Muscle layer of colon (tissue), 2 donors: ENCODE measurements around the gene GNB1L.

ENCODE experiments used
- H3K27ac ChIP-seq: one replicate; pipeline ENCODE4 v1.7.0; 2013; ENCODE audit warnings: low read depth, mild to moderate bottlenecking, low read length, moderate library complexity
- H3K27me3 ChIP-seq, 2 donors: one replicate each; pipeline ENCODE4 v1.7.0; 2013; ENCODE audit warnings: low read length in 2 of 2, mild to moderate bottlenecking in 2 of 2; ENCODE audit not compliant: insufficient read depth in 2 of 2, control insufficient read depth in 1 of 2
- H3K36me3 ChIP-seq: one replicate; pipeline ENCODE4 v1.7.0; 2013; ENCODE audit warnings: mild to moderate bottlenecking, low read length; ENCODE audit not compliant: insufficient read depth
- H3K4me1 ChIP-seq: one replicate; pipeline ENCODE4 v1.7.0; 2013; ENCODE audit warnings: mild to moderate bottlenecking, low read length; ENCODE audit not compliant: insufficient read depth
- H3K4me3 ChIP-seq, 2 donors: one replicate each; pipeline ENCODE4 v1.7.0; 2013; ENCODE audit warnings: low read length in 2 of 2, low read depth in 1 of 2, mild to moderate bottlenecking in 1 of 2, moderate library complexity in 1 of 2
- H3K9ac ChIP-seq: one replicate; pipeline ENCODE4 v1.7.0; 2013; ENCODE audit warnings: low read length
- H3K9me3 ChIP-seq: one replicate; pipeline ENCODE4 v1.7.0; 2013; ENCODE audit warnings: mild to moderate bottlenecking, low read length
- donor health status: abdominal sarcoma.
- donor health status: Adenocarcinoma of cecum.

Gene GNB1L

DNA sequence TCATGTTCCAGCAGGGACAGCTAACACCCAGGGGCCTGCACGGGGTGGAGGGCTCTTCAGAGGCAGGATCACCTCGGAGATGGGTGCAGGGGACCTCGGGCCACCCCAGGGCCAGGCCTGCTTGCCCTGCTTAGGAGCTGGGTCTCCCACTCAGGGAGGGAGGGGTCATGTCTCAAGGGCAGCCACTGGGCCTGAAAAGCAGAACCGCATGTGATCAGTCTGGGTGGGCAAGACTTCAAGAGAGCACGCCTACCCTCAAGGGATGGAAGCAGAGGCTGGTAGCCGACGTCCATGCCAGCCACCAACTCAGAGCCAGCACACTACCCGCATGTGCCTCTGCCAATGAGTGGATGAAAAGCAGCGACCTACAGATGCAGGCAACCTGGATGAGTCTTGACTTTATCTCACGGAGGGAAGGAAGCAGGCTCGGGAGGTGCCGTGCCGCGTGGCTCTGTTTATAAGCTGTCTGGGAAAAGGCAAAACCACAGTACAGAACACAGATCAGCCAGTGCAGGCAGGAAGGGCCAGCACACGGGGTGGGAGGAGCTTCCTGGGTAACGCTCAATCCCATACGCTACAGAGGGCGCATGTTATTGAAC is 78.1 kb downstream of the GNB1L start:
- Histone ChIP-seq H3K9ac (no peak overlapping the region), H3K4me3 (no peak overlapping the region), H3K9me3 (no peaks in the 10 kb centered on the region)

GRCh38 chr22:19775496-19776325 is 79.0 kb downstream of the GNB1L start:
- Histone ChIP-seq H3K9me3 (no peaks in the 10 kb centered on the region), H3K9ac (no peak overlapping the region), H3K4me3 (no peak overlapping the region), H3K4me1 (no peaks in the 10 kb centered on the region), H3K36me3 (no peaks in the 10 kb centered on the region), H3K27me3 (peaks cover 0 to 34% of the 10 kb centered on the region in 2 donors), H3K27ac (no peak overlapping the region)

More for the DNA sequence above, 78.1 kb downstream of the GNB1L start:
- Histone ChIP-seq H3K27ac (no peak overlapping the region), H3K36me3 (no peaks in the 10 kb centered on the region), H3K27me3 (peaks cover 1 to 30% of the 10 kb centered on the region in 2 donors), H3K4me1 (no peaks in the 10 kb centered on the region)

- H3K27me3 ChIP-seq, result peaks cover 5 to 45% of the 10 kb centered on the region in 2 donors
- no peak overlapping the region for H3K4me3 ChIP-seq
- no peaks in the 10 kb centered on the region for H3K4me1 ChIP-seq
- H3K36me3 ChIP-seq, result no peaks in the 10 kb centered on the region
- no peak overlapping the region for H3K9ac ChIP-seq
- H3K9me3 ChIP-seq, result no peaks in the 10 kb centered on the region
- H3K27ac ChIP-seq, result no peak overlapping the region
These were observed 80.0 kb downstream of the GNB1L start for GRCh38 chr22:19774628-19775027.

DNA sequence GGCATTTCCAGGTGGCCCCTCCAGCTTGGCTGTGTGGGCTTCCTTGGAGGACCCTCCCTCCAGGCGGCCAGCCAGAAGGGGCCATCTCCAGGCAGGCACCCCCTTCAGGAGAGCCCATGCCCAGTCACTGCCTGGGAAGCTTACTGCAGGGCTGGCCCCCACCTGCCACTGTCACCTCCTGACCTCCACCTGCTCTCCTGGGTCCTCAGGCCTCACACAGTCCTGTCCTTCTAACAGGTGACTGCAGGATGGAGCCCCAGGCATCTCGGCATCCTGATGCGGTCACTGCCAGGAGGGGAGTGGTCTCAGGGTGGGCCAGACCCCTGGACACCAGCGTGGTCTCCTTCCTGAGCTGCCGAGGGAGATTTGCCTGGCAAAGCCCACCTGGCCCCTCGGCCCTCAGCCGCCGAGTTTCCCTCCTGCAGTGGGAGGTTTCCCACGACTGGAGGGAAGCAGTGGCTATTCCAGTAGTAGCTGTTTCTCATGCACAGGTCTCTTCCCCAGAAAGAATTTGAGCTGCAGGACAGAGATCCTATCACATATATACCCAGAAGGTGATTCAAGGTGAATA is 81.1 kb downstream of the GNB1L start:
- Histone ChIP-seq H3K36me3 (no peaks in the 10 kb centered on the region), H3K27me3 (peaks cover 6 to 53% of the 10 kb centered on the region in 2 donors)

GRCh38 chr22:19772673-19773469 is 81.8 kb downstream of the GNB1L start:
- Histone ChIP-seq H3K27ac (no peak overlapping the region), H3K27me3 (peaks cover 12 to 59% of the 10 kb centered on the region in 2 donors), H3K4me1 (no peaks in the 10 kb centered on the region), H3K9me3 (no peaks in the 10 kb centered on the region), H3K4me3 (no peak overlapping the region), H3K9ac (no peak overlapping the region), H3K36me3 (no peaks in the 10 kb centered on the region)

More for the DNA sequence above, 81.1 kb downstream of the GNB1L start:
- no peaks in the 10 kb centered on the region for H3K4me1 ChIP-seq
- no peak overlapping the region for H3K9ac ChIP-seq
- no peak overlapping the region for H3K4me3 ChIP-seq
- H3K27ac ChIP-seq, result no peak overlapping the region
- H3K9me3 ChIP-seq, result no peaks in the 10 kb centered on the region

GRCh38 chr22:19772422-19772672 is 82.3 kb downstream of the GNB1L start:
- Histone ChIP-seq H3K4me3 (no peak overlapping the region), H3K27me3 (peaks cover 16 to 65% of the 10 kb centered on the region in 2 donors), H3K36me3 (no peaks in the 10 kb centered on the region), H3K4me1 (no peaks in the 10 kb centered on the region), H3K27ac (no peak overlapping the region), H3K9me3 (no peaks in the 10 kb centered on the region), H3K9ac (no peak overlapping the region)

DNA sequence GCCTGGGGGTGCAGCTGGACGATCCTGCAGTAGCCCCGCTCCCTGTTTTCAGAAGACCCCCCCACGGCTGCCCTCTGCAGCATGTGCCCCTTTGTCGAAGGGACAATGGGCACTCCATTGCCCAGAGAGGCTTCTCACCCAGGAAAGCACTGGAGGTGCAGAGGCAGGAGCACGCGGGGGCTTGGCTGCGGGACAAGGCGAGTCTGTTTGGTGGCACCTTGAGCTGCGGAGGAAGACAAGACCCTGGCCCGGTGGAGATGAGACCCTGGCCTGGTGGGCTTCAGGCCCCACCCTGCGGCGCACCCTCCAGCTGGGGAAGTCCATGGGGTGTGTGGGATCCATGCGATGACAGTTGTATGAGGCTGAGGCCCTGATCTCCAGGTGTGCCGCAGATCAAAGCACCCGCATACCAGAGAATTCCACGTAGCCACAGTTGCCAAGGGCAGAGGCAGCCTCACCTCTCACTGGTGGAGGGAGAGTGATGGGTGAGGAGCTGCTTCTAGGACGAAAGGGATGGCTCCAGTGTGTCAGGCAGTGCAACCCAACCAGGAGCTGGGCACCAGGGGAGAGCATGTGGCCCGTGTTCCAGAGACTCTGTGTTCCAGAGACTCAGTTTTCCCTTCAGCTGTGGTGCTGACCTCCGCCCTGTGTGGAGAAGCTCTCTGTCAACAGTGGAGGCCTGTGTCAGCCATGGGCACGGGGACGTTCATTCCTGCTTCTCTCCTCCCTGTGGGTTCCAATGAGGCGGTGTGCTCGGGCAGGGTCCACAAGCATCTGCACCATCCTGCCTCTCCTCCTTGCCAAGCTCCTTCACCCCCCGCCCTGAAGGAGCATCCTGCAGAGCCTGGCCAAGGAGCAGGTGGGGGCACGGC is 84.1 kb downstream of the GNB1L start:
- Histone ChIP-seq H3K4me3 (no peak overlapping the region), H3K9ac (no peak overlapping the region), H3K9me3 (no peaks in the 10 kb centered on the region), H3K4me1 (no peaks in the 10 kb centered on the region), H3K27ac (no peak overlapping the region), H3K27me3 (peaks cover 16 to 70% of the 10 kb centered on the region in 2 donors), H3K36me3 (no peaks in the 10 kb centered on the region)

DNA sequence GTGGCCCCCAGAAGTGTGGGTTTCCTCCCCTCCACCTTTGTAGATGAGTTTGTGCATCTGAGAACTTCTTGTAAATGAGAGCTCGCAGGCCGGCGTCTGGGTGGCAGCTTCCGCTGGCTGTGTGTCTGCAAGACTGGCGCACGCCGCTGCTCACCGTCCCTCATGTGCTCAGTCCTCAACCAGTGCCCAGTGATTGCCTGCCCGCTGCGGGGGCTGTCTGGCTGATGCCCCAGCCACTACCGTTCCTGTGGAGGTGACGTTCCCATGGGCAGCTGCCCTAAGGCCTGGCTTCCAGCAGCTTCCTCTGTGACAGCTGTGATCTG is 85.3 kb downstream of the GNB1L start:
- H3K4me1 ChIP-seq, result no peaks in the 10 kb centered on the region
- H3K27ac ChIP-seq, result no peak overlapping the region
- no peak overlapping the region for H3K4me3 ChIP-seq
- peaks cover 22 to 80% of the 10 kb centered on the region in 2 donors for H3K27me3 ChIP-seq
- no peak overlapping the region for H3K9ac ChIP-seq
- H3K9me3 ChIP-seq, result no peaks in the 10 kb centered on the region
- H3K36me3 ChIP-seq, result no peaks in the 10 kb centered on the region

DNA sequence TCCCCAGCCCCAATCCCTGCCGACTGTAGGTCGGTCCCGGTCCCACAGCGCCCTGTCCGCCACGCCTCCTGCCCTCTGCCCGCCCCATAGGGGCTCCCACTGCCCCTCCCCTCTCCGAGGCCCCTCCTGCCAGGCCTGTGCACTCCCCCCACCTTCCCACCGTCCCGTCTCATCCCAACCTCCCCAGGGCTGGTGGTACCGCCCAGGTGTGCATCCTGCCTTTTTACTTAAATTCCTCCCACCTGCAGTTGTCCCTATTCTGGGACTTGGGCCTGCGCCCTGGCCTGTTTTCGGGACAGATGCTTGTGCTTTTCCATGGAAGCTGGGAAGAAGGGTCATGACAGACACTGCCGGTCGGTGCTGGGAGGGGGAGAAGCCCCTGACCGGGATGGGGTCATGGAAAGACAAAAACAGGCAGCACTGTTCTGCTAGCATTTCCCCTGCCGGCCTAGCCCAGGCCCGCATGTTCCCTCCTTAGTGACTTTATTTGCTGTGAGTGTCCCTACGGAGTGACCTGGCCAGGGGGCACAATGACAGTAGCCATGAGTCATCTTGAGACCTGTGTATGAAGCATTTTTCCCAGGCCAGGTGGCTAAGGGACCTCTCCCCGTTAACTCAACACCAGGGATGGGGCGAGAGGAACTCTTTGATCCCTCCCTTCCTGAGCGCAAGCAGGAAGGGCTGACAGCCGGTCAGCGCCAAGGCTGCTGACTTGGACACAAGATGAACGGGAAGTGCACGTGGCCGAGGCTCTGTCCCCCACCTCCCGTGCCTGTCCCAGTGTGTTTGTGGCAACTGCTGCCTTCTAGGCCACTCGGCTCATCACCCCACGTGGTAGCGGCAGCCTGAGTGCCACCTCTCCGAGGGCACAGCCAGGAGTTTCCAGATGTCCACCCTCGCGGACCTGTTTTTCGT is 87.0 kb downstream of the GNB1L start:
- Histone ChIP-seq H3K9me3 (no peaks in the 10 kb centered on the region), H3K36me3 (no peaks in the 10 kb centered on the region), H3K9ac (no peak overlapping the region), H3K4me1 (no peaks in the 10 kb centered on the region), H3K4me3 (no peak overlapping the region), H3K27me3 (peaks cover 22 to 91% of the 10 kb centered on the region in 2 donors), H3K27ac (no peak overlapping the region)
